ENCODE data around the gene PPP6R3.

DNA sequence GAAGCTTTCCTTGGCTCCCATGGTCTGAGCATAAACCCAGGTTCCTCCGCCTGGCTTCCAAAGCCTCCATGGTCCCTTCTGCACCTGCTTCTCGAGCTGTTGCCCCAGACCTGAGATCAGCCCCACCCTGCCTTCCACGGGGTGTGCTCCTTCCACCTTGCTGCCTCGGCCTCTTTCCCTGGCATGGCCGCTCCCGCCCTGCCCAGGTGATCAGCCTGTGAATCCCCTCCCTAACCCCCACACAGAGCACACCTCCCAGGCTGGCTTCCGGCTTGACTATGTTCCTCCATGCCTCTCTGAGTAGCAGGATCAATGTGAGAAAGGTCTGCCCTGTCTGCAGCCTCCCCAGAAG lies 2.7 kb upstream of the PPP6R3 start:
- TF ChIP-seq POLR2A (IDR thresholded peaks at IDR 0.05) = no peak
- no peak for TF ChIP-seq CTCF (IDR thresholded peaks at IDR 0.05)
